ENCODE measurements around the gene SMAD7.

Gene SMAD7

GRCh38 chr18:48899558-48900174 lies 51.1 kb downstream of the SMAD7 start:
- Histone ChIP-seq H3K27ac (no peak overlapping the region), H3K27me3 (no peaks in the 10 kb centered on the region), H3K9me3 (no peaks in the 10 kb centered on the region), H3K4me1 (ENCODE audit: control insufficient read depth in 1 of 2, insufficient read depth in 1 of 2, low read depth in 1 of 2, low read length in 1 of 2) (peaks cover 29 to 37% of the 10 kb centered on the region in 2 experiments), H3K36me3 (no peaks in the 10 kb centered on the region), H3K4me3 (ENCODE audit: low read depth in 1 of 2, low read length in 1 of 2) (no peak overlapping the region)
- TF ChIP-seq CTCF (IDR thresholded peaks at IDR 0.05) = no peak

GRCh38 chr18:48898521-48898920 lies 52.2 kb downstream of the SMAD7 start:
- Histone ChIP-seq H3K4me3 (ENCODE audit: low read depth in 1 of 2, low read length in 1 of 2) (no peak overlapping the region), H3K9me3 (no peaks in the 10 kb centered on the region), H3K4me1 (ENCODE audit: control insufficient read depth in 1 of 2, insufficient read depth in 1 of 2, low read depth in 1 of 2, low read length in 1 of 2) (peaks cover 29 to 37% of the 10 kb centered on the region in 2 experiments), H3K27ac (no peak overlapping the region), H3K36me3 (no peaks in the 10 kb centered on the region), H3K27me3 (no peaks in the 10 kb centered on the region)
- no peak for TF ChIP-seq CTCF (IDR thresholded peaks at IDR 0.05)

GRCh38 chr18:48897531-48897930 lies 53.2 kb downstream of the SMAD7 start:
- Histone ChIP-seq H3K9me3 (no peaks in the 10 kb centered on the region), H3K4me3 (ENCODE audit: low read depth in 1 of 2, low read length in 1 of 2) (peak overlapping the region; percentile 19 to 41), H3K36me3 (no peaks in the 10 kb centered on the region), H3K27ac (peak overlapping the region; percentile 82), H3K27me3 (no peaks in the 10 kb centered on the region), H3K4me1 (ENCODE audit: control insufficient read depth in 1 of 2, insufficient read depth in 1 of 2, low read depth in 1 of 2, low read length in 1 of 2) (peaks cover 29 to 37% of the 10 kb centered on the region in 2 experiments)
- no peak for TF ChIP-seq CTCF (IDR thresholded peaks at IDR 0.05)

- Histone ChIP-seq H3K4me3 (ENCODE audit: low read depth in 1 of 2, low read length in 1 of 2) (peak overlapping the region; percentile 19 to 41), H3K9me3 (no peaks in the 10 kb centered on the region), H3K4me1 (ENCODE audit: control insufficient read depth in 1 of 2, insufficient read depth in 1 of 2, low read depth in 1 of 2, low read length in 1 of 2) (peaks cover 27 to 35% of the 10 kb centered on the region in 2 experiments), H3K27ac (peak overlapping the region; percentile 82), H3K27me3 (no peaks in the 10 kb centered on the region), H3K36me3 (no peaks in the 10 kb centered on the region)
- TF ChIP-seq CTCF (IDR thresholded peaks at IDR 0.05) = no peak
Observed at GRCh38 chr18:48896875-48897511, 53.8 kb downstream of the SMAD7 start.

GRCh38 chr18:48896326-48896874 lies 54.4 kb downstream of the SMAD7 start:
- peak overlapping the region; percentile 19 to 41 for H3K4me3 ChIP-seq (ENCODE audit: low read depth in 1 of 2, low read length in 1 of 2)
- H3K36me3 ChIP-seq = no peaks in the 10 kb centered on the region
- no peaks in the 10 kb centered on the region for H3K27me3 ChIP-seq
- H3K9me3 ChIP-seq = no peaks in the 10 kb centered on the region
- H3K4me1 ChIP-seq (ENCODE audit: control insufficient read depth in 1 of 2, insufficient read depth in 1 of 2, low read depth in 1 of 2, low read length in 1 of 2) = peaks cover 21 to 29% of the 10 kb centered on the region in 2 experiments
- no peak for TF ChIP-seq CTCF (IDR thresholded peaks at IDR 0.05)
- H3K27ac ChIP-seq = peak overlapping the region; percentile 82

Data from neutrophil (primary cell).